ENCODE measurements around the gene TMEM161B. TPM values are rescaled to one million over a fixed set of nuclear protein-coding genes. Genes with fewer than 3 reads are reported as not detected.

Gene TMEM161B
- total RNA-seq, 4 donors from 2014 or later: 16.3 to 20.5 (median 18.7) TPM

DNA sequence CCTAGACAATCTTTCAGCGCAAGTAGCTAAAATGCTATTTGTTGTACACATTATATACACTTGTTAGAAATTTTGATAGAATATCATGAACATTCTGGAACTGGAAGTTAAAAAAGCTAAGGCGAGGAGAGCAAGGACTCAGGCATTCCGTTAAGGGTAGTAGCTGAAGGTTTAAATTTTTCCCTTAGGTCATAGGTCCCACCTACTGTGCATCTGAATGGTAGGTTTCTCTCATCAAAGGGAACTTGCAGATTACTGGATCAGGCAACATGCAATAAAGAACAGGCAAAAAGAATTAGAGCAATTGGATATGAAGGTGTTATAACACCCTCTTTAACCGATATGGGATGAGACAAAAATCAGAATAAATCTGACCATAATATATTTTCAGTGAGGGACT lies 32.8 kb downstream of the TMEM161B start:
- Histone ChIP-seq H3K4me1 (no peaks in the 10 kb centered on the region), H3K27ac (no peak overlapping the region), H3K4me3 (no peak overlapping the region), H3K27me3 (no peaks in the 10 kb centered on the region), H3K36me3 (peaks cover 0 to 28% (median 0%) of the 10 kb centered on the region in 3 donors), H3K9me3 (no peaks in the 10 kb centered on the region)
- TF ChIP-seq EP300 (IDR thresholded peaks at IDR 0.05) (no peak), POLR2A (IDR thresholded peaks at IDR 0.05) (no peak)
- TF ChIP-seq, protein P1, sequence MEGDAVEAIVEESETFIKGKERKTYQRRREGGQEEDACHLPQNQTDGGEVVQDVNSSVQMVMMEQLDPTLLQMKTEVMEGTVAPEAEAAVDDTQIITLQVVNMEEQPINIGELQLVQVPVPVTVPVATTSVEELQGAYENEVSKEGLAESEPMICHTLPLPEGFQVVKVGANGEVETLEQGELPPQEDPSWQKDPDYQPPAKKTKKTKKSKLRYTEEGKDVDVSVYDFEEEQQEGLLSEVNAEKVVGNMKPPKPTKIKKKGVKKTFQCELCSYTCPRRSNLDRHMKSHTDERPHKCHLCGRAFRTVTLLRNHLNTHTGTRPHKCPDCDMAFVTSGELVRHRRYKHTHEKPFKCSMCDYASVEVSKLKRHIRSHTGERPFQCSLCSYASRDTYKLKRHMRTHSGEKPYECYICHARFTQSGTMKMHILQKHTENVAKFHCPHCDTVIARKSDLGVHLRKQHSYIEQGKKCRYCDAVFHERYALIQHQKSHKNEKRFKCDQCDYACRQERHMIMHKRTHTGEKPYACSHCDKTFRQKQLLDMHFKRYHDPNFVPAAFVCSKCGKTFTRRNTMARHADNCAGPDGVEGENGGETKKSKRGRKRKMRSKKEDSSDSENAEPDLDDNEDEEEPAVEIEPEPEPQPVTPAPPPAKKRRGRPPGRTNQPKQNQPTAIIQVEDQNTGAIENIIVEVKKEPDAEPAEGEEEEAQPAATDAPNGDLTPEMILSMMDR (IDR thresholded peaks at IDR 0.05): no peak
- DNase-seq (ENCODE audit: low spot score in 2 of 2): no peak
- 87 to 89% methylated on average over 4 of the region's 4 CpGs for WGBS, 2 donors

GRCh38 chr5:88235346-88235745 lies 33.3 kb downstream of the TMEM161B start:
- H3K4me1 ChIP-seq: no peaks in the 10 kb centered on the region
- peaks cover 0 to 28% (median 0%) of the 10 kb centered on the region in 3 donors for H3K36me3 ChIP-seq
- WGBS, 2 donors: 57 to 79% methylated on average over 1 of the region's 1 CpG
- no peak overlapping the region for H3K4me3 ChIP-seq
- no peak for DNase-seq (ENCODE audit: low spot score in 2 of 2)
- no peaks in the 10 kb centered on the region for H3K9me3 ChIP-seq
- no peak overlapping the region for H3K27ac ChIP-seq
- no peaks in the 10 kb centered on the region for H3K27me3 ChIP-seq
- TF ChIP-seq POLR2A (IDR thresholded peaks at IDR 0.05): no peak

- H3K4me1 ChIP-seq: no peaks in the 10 kb centered on the region
- no peaks in the 10 kb centered on the region for H3K27me3 ChIP-seq
- no peak for DNase-seq (ENCODE audit: low spot score in 2 of 2)
- TF ChIP-seq EP300 (IDR thresholded peaks at IDR 0.05): no peak
- TF ChIP-seq POLR2A (IDR thresholded peaks at IDR 0.05): no peak
- TF ChIP-seq, protein P1 (IDR thresholded peaks at IDR 0.05): no peak
- no peak overlapping the region for H3K27ac ChIP-seq
- H3K4me3 ChIP-seq: no peak overlapping the region
- H3K36me3 ChIP-seq: peaks cover 0 to 30% (median 0%) of the 10 kb centered on the region in 3 donors
- no peaks in the 10 kb centered on the region for H3K9me3 ChIP-seq
- 97% methylated on average over 1 of the region's 1 CpG for WGBS, 2 donors
These were observed 38.0 kb downstream of the TMEM161B start for GRCh38 chr5:88230546-88231066.

DNA sequence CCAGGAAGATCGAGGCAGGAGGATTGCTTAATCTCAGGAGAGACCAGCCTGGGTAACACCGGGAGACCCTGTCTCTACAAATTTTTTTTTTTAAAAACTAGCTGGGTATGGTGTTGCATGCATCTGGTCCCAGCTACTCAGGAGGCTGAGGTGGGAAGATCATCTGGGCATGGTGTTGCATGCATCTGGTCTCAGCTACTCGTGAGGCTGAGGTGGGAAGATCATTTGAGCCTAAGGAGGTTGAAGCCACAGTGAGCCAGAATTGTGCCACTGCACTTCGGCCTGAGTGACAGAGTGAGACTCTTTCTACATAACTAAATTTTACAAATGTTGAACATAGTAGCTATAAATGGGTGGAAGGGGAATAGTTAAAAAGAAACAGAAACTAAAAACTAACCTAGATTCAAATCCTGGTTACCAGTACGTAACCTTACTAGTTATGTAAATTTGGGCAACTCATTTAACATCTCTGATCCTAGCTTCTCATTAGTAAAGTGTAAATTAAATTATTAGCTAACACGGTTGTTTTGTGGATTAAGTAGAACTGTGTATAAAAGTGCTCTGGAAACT lies 41.7 kb downstream of the TMEM161B start:
- 86 to 91% methylated on average over 6 of the region's 6 CpGs for WGBS, 2 donors
- TF ChIP-seq POLR2A (IDR thresholded peaks at IDR 0.05) (no peak), EP300 (IDR thresholded peaks at IDR 0.05) (no peak)
- TF ChIP-seq, protein P1 (IDR thresholded peaks at IDR 0.05): no peak
- Histone ChIP-seq H3K36me3 (peaks cover 0 to 20% (median 0%) of the 10 kb centered on the region in 3 donors), H3K27ac (no peak overlapping the region), H3K9me3 (no peaks in the 10 kb centered on the region), H3K4me1 (no peaks in the 10 kb centered on the region), H3K4me3 (no peak overlapping the region), H3K27me3 (no peaks in the 10 kb centered on the region)
- DNase-seq (ENCODE audit: low spot score in 2 of 2): no peak

GRCh38 chr5:88214655-88215054 lies 54.0 kb downstream of the TMEM161B start:
- no peak overlapping the region for H3K4me3 ChIP-seq
- no peaks in the 10 kb centered on the region for H3K9me3 ChIP-seq
- no peaks in the 10 kb centered on the region for H3K4me1 ChIP-seq
- H3K36me3 ChIP-seq: peaks cover 0 to 51% (median 0%) of the 10 kb centered on the region in 3 donors
- TF ChIP-seq, protein P1 (IDR thresholded peaks at IDR 0.05): no peak
- TF ChIP-seq EP300 (IDR thresholded peaks at IDR 0.05) (no peak), POLR2A (IDR thresholded peaks at IDR 0.05) (no peak)
- H3K27me3 ChIP-seq: no peaks in the 10 kb centered on the region
- H3K27ac ChIP-seq: no peak overlapping the region
- DNase-seq (ENCODE audit: low spot score in 2 of 2): no peak
